GM23338 (cell line): ENCODE measurements around the gene SLC37A1.

Experiments
- CREB1 ChIP-seq: fragments of 250-450 bp; sonication (Bioruptor Pico); IDR thresholded peaks from 2 replicates; pipeline ENCODE4 v1.5.0; 2020; ENCODE audit warnings: low read depth, mild to moderate bottlenecking, moderate library complexity
- CTCF ChIP-seq, 2 experiments: fragments of 200-600 bp in 1 of 2; sonication (generic) in 1 of 2; conservative IDR thresholded peaks; 2 replicates each; pipeline versions ENCODE4 v1.5.1 to v1.6.1; 2016 to 2017; ENCODE audit warnings: antibody characterized with exemption in 2 of 2, low read depth in 2 of 2, mild to moderate bottlenecking in 2 of 2, moderate library complexity in 1 of 2
- EZH2 ChIP-seq: fragments of 200-600 bp; sonication (generic); IDR thresholded peaks from one replicate; pipeline ENCODE4 v1.8.0; 2017; ENCODE audit warnings: antibody characterized with exemption, mild to moderate bottlenecking, low read depth; ENCODE audit not compliant: unreplicated experiment

GRCh38 chr21:42478504-42478903 is 35.1 kb upstream of the SLC37A1 start:
- no peak for TF ChIP-seq CTCF (conservative IDR thresholded peaks at IDR 0.05; ENCODE audit: low read depth in 2 of 2)
- no peak for TF ChIP-seq CREB1 (CRISPR knock-in tag)
- no peak for TF ChIP-seq EZH2
